Measurements from ENCODE around the gene NRDC.
"Not testable (repeated sequence)": the region's sequence is repeated elsewhere in the genome, so short reads cannot be mapped to it uniquely, and the experiment has no call there.

NRDC gene

GRCh38 chr1:51877434-51878307 lies 856 bp downstream of the NRDC start:
- DNase-seq (ENCODE audit: low read depth), result no peak

GRCh38 chr1:51875836-51876235 lies 2.7 kb downstream of the NRDC start:
- no peak for DNase-seq (ENCODE audit: low read depth)

DNA sequence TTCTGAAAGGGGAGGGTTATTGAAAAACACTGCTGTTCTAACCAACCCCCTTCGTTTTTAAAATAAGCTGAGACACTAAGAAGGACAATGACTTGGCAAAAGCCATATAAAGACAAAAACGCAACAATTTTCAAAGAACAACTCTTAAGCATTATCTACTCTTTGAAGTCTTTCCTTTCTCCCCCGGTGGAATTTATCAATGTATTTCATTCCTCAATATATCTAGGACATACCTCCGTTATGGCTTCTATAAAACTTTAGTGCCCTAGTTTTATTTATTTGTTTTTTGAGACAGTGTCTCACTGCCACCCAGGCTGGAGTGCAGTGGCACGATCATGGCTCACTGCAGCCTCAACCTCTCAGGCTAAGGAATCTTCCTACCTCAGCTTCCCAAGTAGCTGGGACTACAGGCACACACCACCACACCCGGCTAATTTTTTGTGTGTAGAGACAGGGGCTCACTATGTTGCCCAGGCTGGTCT lies 3.2 kb downstream of the NRDC start:
- no peak for DNase-seq (ENCODE audit: low read depth)

DNA sequence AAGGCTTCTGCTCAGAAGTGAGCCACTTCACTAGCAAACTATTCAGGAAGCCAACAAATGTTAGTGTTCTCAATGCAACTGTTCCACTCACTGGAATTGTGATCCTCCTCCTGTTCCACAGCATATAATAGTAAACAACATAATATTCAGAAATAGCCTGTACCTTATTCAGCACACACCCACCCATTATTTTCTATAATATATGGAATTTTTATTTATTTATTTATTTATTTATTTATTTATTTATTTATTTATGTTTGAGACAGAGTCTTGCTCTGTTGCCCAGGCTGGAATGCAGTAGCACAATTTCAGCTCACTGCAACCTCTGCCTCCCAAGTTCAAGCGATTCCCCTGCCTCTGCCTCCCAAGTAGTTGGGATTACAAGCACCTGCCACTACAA lies 5.3 kb downstream of the NRDC start:
- not testable (repeated sequence) for DNase-seq (ENCODE audit: low read depth)

GRCh38 chr1:51871351-51871975 lies 7.1 kb downstream of the NRDC start:
- no peak for DNase-seq (ENCODE audit: low read depth)

GRCh38 chr1:51870603-51871350 lies 7.8 kb downstream of the NRDC start:
- DNase-seq (ENCODE audit: low read depth), result no peak

DNA sequence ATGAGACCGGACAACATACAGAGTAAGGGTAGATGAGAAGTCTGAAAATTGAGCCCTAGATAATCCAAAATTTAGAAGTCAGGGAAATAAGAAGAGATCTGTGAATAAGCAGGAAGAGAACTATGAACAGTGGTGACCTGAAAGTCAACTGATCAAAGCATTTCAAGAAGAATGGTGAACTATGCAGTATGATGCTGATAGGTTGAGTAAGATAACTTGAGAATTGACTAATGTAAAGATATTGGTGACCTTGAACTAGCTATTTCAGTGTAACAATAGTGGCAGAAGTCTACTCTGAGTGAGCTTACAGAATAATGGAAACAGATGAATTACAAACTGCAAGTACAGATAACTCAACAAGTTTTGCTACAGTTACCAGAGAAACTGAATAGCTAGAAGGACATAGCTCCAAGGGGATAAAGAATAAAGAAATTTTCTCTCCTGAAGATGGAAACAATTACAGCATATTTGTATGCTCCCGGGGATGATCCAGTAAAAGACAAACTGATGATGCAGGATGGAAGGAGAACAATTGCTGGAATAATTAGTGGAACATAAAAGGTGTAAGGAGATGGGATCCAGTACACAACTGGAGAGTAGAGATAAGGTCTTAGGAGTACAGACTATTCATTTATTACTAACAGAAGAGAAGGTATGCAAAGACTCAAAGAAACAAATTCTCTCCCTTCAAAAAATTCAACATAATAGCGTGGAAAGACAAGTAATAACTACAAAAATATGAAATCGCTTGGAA lies 10.9 kb downstream of the NRDC start:
- DNase-seq (ENCODE audit: low read depth), result no peak

DNA sequence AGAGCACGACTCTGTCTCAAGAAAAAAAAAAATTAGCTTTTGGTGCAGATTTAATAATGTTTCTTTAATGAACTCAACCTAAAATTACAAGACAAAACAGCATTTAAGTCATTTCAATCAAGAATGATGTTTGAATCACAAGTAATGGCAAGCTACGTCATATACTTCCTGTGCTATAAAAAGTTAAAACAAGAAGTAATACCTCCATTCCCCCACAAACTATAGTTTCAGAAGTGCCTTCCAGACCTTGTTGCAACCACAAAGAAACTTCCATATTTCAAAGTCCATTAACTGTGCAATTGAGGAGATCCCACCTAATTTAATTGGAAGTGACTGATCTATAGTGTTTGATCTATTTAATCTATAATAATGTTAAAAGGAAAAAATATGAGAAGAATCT lies 15.1 kb downstream of the NRDC start:
- DNase-seq (ENCODE audit: low read depth), result no peak

DNA sequence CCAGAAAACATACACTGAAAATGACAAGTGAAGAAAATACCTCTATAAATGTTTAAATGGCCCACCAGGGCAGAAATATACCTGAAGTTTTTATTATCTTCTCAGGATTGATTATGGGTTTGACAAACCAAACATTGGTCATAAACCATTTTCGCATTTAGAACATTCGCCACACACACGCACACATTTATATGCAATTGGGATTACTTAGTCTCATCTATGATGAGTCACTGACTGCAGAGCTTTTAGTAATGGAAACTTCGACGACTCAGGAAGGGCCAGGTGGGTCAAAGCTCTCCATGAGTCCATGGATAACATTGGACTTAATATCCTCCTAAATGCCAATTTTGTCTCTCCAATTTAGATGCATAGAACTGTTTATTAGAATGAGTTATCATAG lies 16.9 kb downstream of the NRDC start:
- no peak for DNase-seq (ENCODE audit: low read depth)

DNA sequence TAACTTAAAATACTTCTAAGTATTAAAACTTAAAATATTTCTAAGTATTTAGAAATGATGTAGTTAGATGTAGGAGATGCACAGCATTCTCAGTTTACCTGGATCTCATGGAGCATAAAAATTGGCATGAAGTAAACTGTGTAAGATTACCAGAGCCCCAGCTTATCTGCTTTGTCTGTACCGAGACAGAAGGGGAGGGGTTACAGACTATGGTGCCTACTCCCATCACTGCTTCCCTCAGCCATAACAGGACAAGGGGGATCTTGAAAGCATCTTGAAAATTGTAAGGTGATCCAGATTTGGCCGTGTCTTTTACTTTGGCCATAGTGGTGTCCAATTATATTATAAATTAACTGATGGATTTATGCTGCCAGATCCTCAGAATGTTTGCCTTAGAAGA lies 18.8 kb downstream of the NRDC start:
- DNase-seq (ENCODE audit: low read depth), result no peak

GRCh38 chr1:51859333-51859732 lies 19.2 kb downstream of the NRDC start:
- DNase-seq (ENCODE audit: low read depth), result no peak

- no peak for DNase-seq (ENCODE audit: low read depth)
Observed at GRCh38 chr1:51858892-51859291, 19.6 kb downstream of the NRDC start.

DNA sequence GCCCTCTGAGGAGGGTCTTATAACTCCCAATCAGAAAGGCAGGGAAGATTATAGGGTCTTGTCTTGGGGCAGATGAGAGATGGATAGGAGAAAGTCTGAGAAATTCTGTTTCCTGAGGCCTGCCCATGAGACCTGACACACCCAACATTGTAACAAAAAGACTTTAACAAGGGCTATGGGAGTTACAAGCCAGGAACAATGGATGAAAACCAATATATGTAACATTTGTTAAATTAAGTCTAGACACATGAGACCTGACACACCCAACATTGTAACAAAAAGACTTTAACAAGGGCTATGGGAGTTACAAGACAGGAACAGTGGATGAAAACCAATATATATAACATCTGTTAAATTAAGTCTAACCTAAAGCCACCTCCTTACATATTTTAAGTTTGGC lies 21.8 kb downstream of the NRDC start:
- no peak for DNase-seq (ENCODE audit: low read depth)

GRCh38 chr1:51855624-51856023 lies 22.9 kb downstream of the NRDC start:
- DNase-seq (ENCODE audit: low read depth), result no peak

DNA sequence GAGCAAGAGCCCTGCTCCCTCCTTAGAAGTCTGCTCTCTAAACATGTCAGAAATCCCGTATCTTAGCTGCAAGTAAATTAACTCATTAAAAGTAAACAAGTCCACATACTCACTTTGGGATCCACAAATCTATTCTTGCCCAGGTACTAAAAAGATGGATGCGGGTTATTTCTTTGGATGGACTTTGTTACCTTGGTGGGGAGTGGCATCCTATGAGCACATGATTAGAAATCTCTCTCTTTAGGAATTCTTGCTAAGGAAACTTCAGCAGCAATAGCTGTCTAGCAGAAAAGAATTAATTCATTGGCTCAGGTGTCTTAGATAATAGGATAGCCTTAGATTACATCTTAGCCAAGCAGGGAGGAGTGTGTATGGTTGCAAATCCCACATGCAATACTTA lies 25.2 kb downstream of the NRDC start:
- DNase-seq (ENCODE audit: low read depth), result no peak

- DNase-seq (ENCODE audit: low read depth), result no peak
Observed at GRCh38 chr1:51851882-51852396, 26.6 kb downstream of the NRDC start.

GRCh38 chr1:51850420-51851223 lies 27.9 kb downstream of the NRDC start:
- DNase-seq (ENCODE audit: low read depth), result no peak

GRCh38 chr1:51847294-51847920 lies 31.1 kb downstream of the NRDC start:
- no peak for DNase-seq (ENCODE audit: low read depth)

GRCh38 chr1:51843948-51844347 lies 34.6 kb downstream of the NRDC start:
- no peak for DNase-seq (ENCODE audit: low read depth)

GRCh38 chr1:51842261-51842660 lies 36.3 kb downstream of the NRDC start:
- DNase-seq (ENCODE audit: low read depth), result no peak
